Endothelial cell of umbilical vein (primary cell): ENCODE data around the gene EHBP1L1. TPM values are rescaled to one million over a fixed set of nuclear protein-coding genes. Genes with fewer than 3 reads are reported as not detected.
A peak's percentile ranks its signal among the peaks of the same experiment; 100 is the strongest.

Source experiments
- BruUV-seq: library from RNA; stranded (reverse); fragments of 400-500 nt; replicated peaks from 2 replicates; lab custom pipeline; 2021; lab: Mats Ljungman, UMichigan
- CTCF ChIA-PET: fragments of 300-600, 350-600 bp; sonication (Branson Sonifier 250); formaldehyde crosslinking; loops from one replicate; lab custom pipeline; 2021; ENCODE audit warnings: antibody characterized with exemption, inconsistent platforms; lab: Charles Lee
- POLR2A ChIA-PET: fragments of 300-600, 350-600 bp; sonication (Branson Sonifier 250); formaldehyde crosslinking; loops from one replicate; lab custom pipeline; 2021; ENCODE audit warnings: antibody characterized with exemption, inconsistent platforms; lab: Charles Lee
- DNase-seq: peaks from one replicate; pipeline ENCODE4 v3.0.0-alpha.2; 2011; ENCODE audit warnings: low read depth, low spot score
- FAIRE-seq: peaks from 2 replicates; lab custom pipeline; 2011; peaks lifted over from hg19 to GRCh38; lab: Jason Lieb, UNC
- H2AFZ ChIP-seq: 2 replicates; pipeline ENCODE4 v1.6.0; 2012; ENCODE audit warnings: low read depth, low read length, control low read depth, inconsistent platforms
- H3K27ac ChIP-seq: 2 replicates; pipeline ENCODE4 v1.5.1; 2011; ENCODE audit warnings: low read depth, mild to moderate bottlenecking, control low read depth, low read length, moderate library complexity; ENCODE audit not compliant: insufficient read depth
- H3K27me3 ChIP-seq, 2 experiments: 2 replicates each; pipeline versions ENCODE4 v1.6.0 to v1.6.1; 2011; ENCODE audit warnings: low read length in 2 of 2, mixed read lengths in 1 of 2; ENCODE audit not compliant: control insufficient read depth in 2 of 2, insufficient read depth in 2 of 2
- H3K36me3 ChIP-seq, 2 experiments: 2 replicates in 1 of 2; 3 replicates in 1 of 2; pipeline ENCODE4 v1.5.1; 2011; ENCODE audit warnings: low read length in 2 of 2, mild to moderate bottlenecking in 1 of 2, moderate library complexity in 1 of 2; ENCODE audit not compliant: control insufficient read depth in 2 of 2, insufficient read depth in 2 of 2; ENCODE audit errors: extremely low read depth in 1 of 2
- H3K4me1 ChIP-seq: 3 replicates; pipeline ENCODE4 v1.5.1; 2011; ENCODE audit warnings: mild to moderate bottlenecking, low read length; ENCODE audit not compliant: control insufficient read depth, insufficient read depth; ENCODE audit errors: extremely low read depth
- H3K4me2 ChIP-seq: 2 replicates; pipeline ENCODE4 v1.6.1; 2011; ENCODE audit warnings: low read length, control low read depth, mixed read lengths; ENCODE audit not compliant: insufficient read depth
- H3K4me3 ChIP-seq, 3 experiments: fragments of 200-600 bp in 1 of 3; sonication (generic), shearing (Covaris generic) in 1 of 3; replicated peaks in 1 of 3; 2 replicates each; pipeline ENCODE4 v1.5.1; 2011 to 2016; ENCODE audit warnings: control low read depth in 3 of 3, low read length in 3 of 3, mild to moderate bottlenecking in 2 of 3, inconsistent platforms in 1 of 3, low read depth in 1 of 3, moderate library complexity in 1 of 3; ENCODE audit not compliant: insufficient read depth in 1 of 3
- H3K79me2 ChIP-seq: 2 replicates; pipeline ENCODE4 v1.6.0; 2012; ENCODE audit warnings: low read length, inconsistent platforms; ENCODE audit not compliant: control insufficient read depth, insufficient read depth
- H3K9ac ChIP-seq: replicated peaks from 2 replicates; pipeline ENCODE3; 2011; ENCODE audit warnings: low read length, control low read depth; ENCODE audit not compliant: insufficient read depth; ENCODE audit errors: extremely low read depth
- H3K9me1 ChIP-seq: replicated peaks from 3 replicates; pipeline ENCODE4 v1.6.0; 2011; ENCODE audit warnings: mild to moderate bottlenecking, low read length; ENCODE audit not compliant: control insufficient read depth, insufficient read depth; ENCODE audit errors: extremely low read depth
- H3K9me3 ChIP-seq: replicated peaks from 2 replicates; pipeline ENCODE4 v1.5.1; 2012; ENCODE audit warnings: low read length, inconsistent platforms; ENCODE audit not compliant: control insufficient read depth, insufficient read depth
- H4K20me1 ChIP-seq: replicated peaks from 2 replicates; pipeline ENCODE3; 2011; ENCODE audit warnings: mild to moderate bottlenecking, low read length; ENCODE audit not compliant: control insufficient read depth, insufficient read depth; ENCODE audit errors: extremely low read depth
- EZH2 ChIP-seq: IDR thresholded peaks from 2 replicates; pipeline ENCODE4 v1.6.1; 2012; ENCODE audit warnings: borderline replicate concordance, low read depth, mild to moderate bottlenecking, moderate library complexity, low read length, inconsistent platforms; ENCODE audit not compliant: severe bottlenecking
- FOS ChIP-seq: IDR thresholded peaks from 2 replicates; pipeline ENCODE4 v1.6.1; 2011; ENCODE audit warnings: mild to moderate bottlenecking, low read length, moderate library complexity, borderline replicate concordance; ENCODE audit not compliant: insufficient read depth
- GATA2 ChIP-seq: IDR thresholded peaks from 2 replicates; pipeline ENCODE4 v1.7.0; 2011; ENCODE audit warnings: low read depth, mild to moderate bottlenecking, moderate library complexity, mixed read lengths, low read length; ENCODE audit not compliant: insufficient read length, insufficient read depth
- JUN ChIP-seq: IDR thresholded peaks from 2 replicates; pipeline ENCODE4 v1.6.1; 2011; ENCODE audit warnings: borderline replicate concordance, low read depth; ENCODE audit not compliant: insufficient read length, insufficient read depth
- MYC ChIP-seq: IDR thresholded peaks from one replicate; pipeline ENCODE4 v1.6.1; 2011; ENCODE audit warnings: mild to moderate bottlenecking, low read depth, low read length
- POLR2A ChIP-seq: IDR thresholded peaks from 2 replicates; pipeline ENCODE4 v1.6.1; 2012; ENCODE audit warnings: low read depth, mild to moderate bottlenecking, control low read depth, low read length
- POLR2AphosphoS5 ChIP-seq: IDR thresholded peaks from 2 replicates; pipeline ENCODE4 v1.6.1; 2012; ENCODE audit warnings: low read depth, mild to moderate bottlenecking, control low read depth, low read length, moderate library complexity; ENCODE audit not compliant: insufficient read depth
- dilution Hi-C: fragments of 300-500 bp; cut with MboI; formaldehyde crosslinking; loops from one replicate; pipeline ENCODE4 v1.15.0; 2019; ENCODE audit warnings: low sequenced_read_pairs; ENCODE audit not compliant: extremely low pct_ligation_motif_present
- intact Hi-C: fragments of 100-400 bp; cut with micrococcal nuclease; formaldehyde crosslinking; loops from one replicate; pipeline ENCODE4 v1.10.0; 2022
- polyA plus RNA-seq, 4 experiments: library from polyadenylated mRNA; depleted of rRNA in 3 of 4; stranded (reverse) in 3 of 4; unstranded in 1 of 4; fragments of >200 nt; gene quantifications; 2 replicates each; pipeline versions ENCODE4 v1.2.1 to v1.2.3, GENCODE V29; 2011 to 2012; ENCODE audit warnings: missing spikeins in 1 of 4
- total RNA-seq: library from RNA; stranded (reverse); gene quantifications from 2 replicates; pipeline ENCODE4 v1.2.3, GENCODE V29; 2021
- TF ChIP-seq, protein P1 (sequence below): IDR thresholded peaks from 2 replicates; pipeline ENCODE4 v1.6.1; 2011; ENCODE audit not compliant: insufficient read depth, insufficient read length
- TF ChIP-seq, protein P2 (sequence below), 2 donors: IDR thresholded peaks; 1 replicate in 1 of 2; 2 replicates in 1 of 2; pipeline ENCODE4 v1.5.1; 2011; ENCODE audit warnings: low read length in 2 of 2, mild to moderate bottlenecking in 2 of 2, moderate library complexity in 2 of 2, control low read depth in 1 of 2, inconsistent platforms in 1 of 2, low read depth in 1 of 2; ENCODE audit not compliant: insufficient read depth in 1 of 2; ENCODE audit errors: extremely low read depth in 1 of 2

EHBP1L1 gene
- total and polyA plus RNA-seq, 2 donors (not counting 3 experiments of a cell fraction or from before 2014, with no cell fraction given): 12.7 to 19.7 TPM

GRCh38 chr11:65540290-65541092 is 35.4 kb upstream of the EHBP1L1 start:
- peaks cover 2 to 26% of the 10 kb centered on the region in 2 experiments for H3K36me3 ChIP-seq
- peak; percentile 85 for FAIRE-seq
- H3K27me3 ChIP-seq: no peaks in the 10 kb centered on the region
- peak overlapping the region; percentile 4 for H3K4me2 ChIP-seq
- peak overlapping the region in 1 of 3 experiments; percentile 38 for H3K4me3 ChIP-seq
- peaks cover 6% of the 10 kb centered on the region for H3K4me1 ChIP-seq
- ChIA-PET POLR2A (interaction anchor here (1.1 kb wide), 3 partner anchors 17 to 32 kb away, joined by 3 read pairs; partner anchors contain the start of gene LTBP3), CTCF (interaction anchor here (1.0 to 6.1 kb wide), 16 partner anchors 9 to 344 kb away, joined by 3 to 206 read pairs (median 10); partner anchors contain the start of genes EHBP1L1, FAM89B, KCNK7 and PCNX3)
- dilution Hi-C loops: no loop called here
- no peak overlapping the region for H3K9ac ChIP-seq
- H3K9me1 ChIP-seq: no peaks in the 10 kb centered on the region
- no TSS peak for BruUV-seq
- no peak overlapping the region for H3K27ac ChIP-seq
- no peaks in the 10 kb centered on the region for H4K20me1 ChIP-seq
- DNase-seq: peak; percentile 90
- TF ChIP-seq, protein P1, sequence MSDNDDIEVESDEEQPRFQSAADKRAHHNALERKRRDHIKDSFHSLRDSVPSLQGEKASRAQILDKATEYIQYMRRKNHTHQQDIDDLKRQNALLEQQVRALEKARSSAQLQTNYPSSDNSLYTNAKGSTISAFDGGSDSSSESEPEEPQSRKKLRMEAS: peak; percentile 59
- TF ChIP-seq, protein P2, sequence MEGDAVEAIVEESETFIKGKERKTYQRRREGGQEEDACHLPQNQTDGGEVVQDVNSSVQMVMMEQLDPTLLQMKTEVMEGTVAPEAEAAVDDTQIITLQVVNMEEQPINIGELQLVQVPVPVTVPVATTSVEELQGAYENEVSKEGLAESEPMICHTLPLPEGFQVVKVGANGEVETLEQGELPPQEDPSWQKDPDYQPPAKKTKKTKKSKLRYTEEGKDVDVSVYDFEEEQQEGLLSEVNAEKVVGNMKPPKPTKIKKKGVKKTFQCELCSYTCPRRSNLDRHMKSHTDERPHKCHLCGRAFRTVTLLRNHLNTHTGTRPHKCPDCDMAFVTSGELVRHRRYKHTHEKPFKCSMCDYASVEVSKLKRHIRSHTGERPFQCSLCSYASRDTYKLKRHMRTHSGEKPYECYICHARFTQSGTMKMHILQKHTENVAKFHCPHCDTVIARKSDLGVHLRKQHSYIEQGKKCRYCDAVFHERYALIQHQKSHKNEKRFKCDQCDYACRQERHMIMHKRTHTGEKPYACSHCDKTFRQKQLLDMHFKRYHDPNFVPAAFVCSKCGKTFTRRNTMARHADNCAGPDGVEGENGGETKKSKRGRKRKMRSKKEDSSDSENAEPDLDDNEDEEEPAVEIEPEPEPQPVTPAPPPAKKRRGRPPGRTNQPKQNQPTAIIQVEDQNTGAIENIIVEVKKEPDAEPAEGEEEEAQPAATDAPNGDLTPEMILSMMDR (IDR thresholded peaks at IDR 0.05; ENCODE audit: extremely low read depth in 1 of 2, insufficient read depth in 1 of 2, low read depth in 1 of 2, low read length in 2 of 2): peak; percentile 85 to 91
- TF ChIP-seq MYC (peak; percentile 45), EZH2 (no peak), JUN (no peak), FOS (no peak), GATA2 (no peak), POLR2AphosphoS5 (peak; percentile 33), POLR2A (no peak)
- H2AFZ ChIP-seq: peak overlapping the region; percentile 30
- no peaks in the 10 kb centered on the region for H3K79me2 ChIP-seq
- no peaks in the 10 kb centered on the region for H3K9me3 ChIP-seq
- intact Hi-C loops: loop anchor here (1.0 kb wide), 4 partner anchors 15 to 48 kb away; partner anchors contain the start of genes FAM89B and SCYL1
